Measurements from ENCODE around the gene SHC1. TPM values are rescaled to one million over a fixed set of nuclear protein-coding genes. Genes with fewer than 3 reads are reported as not detected.
"Not testable (repeated sequence)": the region's sequence is repeated elsewhere in the genome, so short reads cannot be mapped to it uniquely, and the experiment has no call there.

Gene SHC1
- total RNA-seq, 1 donor from 2014 or later = 155 TPM

GRCh38 chr1:154982897-154983648 lies 12.5 kb upstream of the SHC1 start, which contains the start of gene FLAD1:
TSS of gene FLAD1 (plus strand) at chr1:154983344. CDS start at chr1:154983695, 351 bp downstream.
- DNase-seq = peak; percentile 93
- no peaks in the 10 kb centered on the region for H3K4me1 Mint-ChIP-seq (ENCODE audit: low read depth, unreplicated experiment)
- H3K27me3 Mint-ChIP-seq (ENCODE audit: unreplicated experiment) = no peaks in the 10 kb centered on the region
- H3K27ac Mint-ChIP-seq (ENCODE audit: unreplicated experiment) = peak within 1 kb of the TSS; percentile 12
- TF ChIP-seq, protein P1, sequence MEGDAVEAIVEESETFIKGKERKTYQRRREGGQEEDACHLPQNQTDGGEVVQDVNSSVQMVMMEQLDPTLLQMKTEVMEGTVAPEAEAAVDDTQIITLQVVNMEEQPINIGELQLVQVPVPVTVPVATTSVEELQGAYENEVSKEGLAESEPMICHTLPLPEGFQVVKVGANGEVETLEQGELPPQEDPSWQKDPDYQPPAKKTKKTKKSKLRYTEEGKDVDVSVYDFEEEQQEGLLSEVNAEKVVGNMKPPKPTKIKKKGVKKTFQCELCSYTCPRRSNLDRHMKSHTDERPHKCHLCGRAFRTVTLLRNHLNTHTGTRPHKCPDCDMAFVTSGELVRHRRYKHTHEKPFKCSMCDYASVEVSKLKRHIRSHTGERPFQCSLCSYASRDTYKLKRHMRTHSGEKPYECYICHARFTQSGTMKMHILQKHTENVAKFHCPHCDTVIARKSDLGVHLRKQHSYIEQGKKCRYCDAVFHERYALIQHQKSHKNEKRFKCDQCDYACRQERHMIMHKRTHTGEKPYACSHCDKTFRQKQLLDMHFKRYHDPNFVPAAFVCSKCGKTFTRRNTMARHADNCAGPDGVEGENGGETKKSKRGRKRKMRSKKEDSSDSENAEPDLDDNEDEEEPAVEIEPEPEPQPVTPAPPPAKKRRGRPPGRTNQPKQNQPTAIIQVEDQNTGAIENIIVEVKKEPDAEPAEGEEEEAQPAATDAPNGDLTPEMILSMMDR (IDR thresholded peaks at IDR 0.05; ENCODE audit: partially characterized antibody, unreplicated experiment) = no peak
- no peak within 1 kb of the TSS for H3K4me3 Mint-ChIP-seq (ENCODE audit: unreplicated experiment)
- H3K36me3 Mint-ChIP-seq (ENCODE audit: unreplicated experiment) = no peaks in the 10 kb centered on the region
- H3K9me3 Mint-ChIP-seq (ENCODE audit: unreplicated experiment) = peaks cover 2% of the 10 kb centered on the region

- H3K36me3 Mint-ChIP-seq (ENCODE audit: unreplicated experiment) = no peaks in the 10 kb centered on the region
- no peak for DNase-seq
Observed at GRCh38 chr1:154982341-154982740, 11.8 kb upstream of the SHC1 start.

DNA sequence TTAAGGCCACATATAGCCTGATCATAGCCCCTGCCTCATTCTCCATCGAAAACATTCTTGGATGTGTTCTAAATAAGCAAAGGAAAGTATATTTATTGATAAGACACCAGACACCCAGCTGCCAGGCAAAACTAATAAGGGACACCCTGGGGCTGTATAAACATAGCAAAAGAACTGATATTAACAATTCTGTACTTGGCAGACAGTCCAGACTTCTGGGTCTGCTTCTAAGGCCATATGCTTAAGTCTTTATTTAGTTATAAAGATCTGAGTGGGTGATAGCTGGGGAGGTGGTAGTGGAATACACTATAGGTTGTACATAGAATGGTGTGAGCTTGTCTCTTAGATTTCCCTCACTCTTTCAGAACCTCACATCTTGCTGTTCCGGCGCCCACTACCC lies 7.8 kb upstream of the SHC1 start:
- Mint-ChIP-seq H3K27me3 (ENCODE audit: unreplicated experiment) (no peaks in the 10 kb centered on the region), H3K4me1 (ENCODE audit: low read depth, unreplicated experiment) (no peaks in the 10 kb centered on the region), H3K4me3 (ENCODE audit: unreplicated experiment) (no peak overlapping the region), H3K36me3 (ENCODE audit: unreplicated experiment) (no peaks in the 10 kb centered on the region), H3K27ac (ENCODE audit: unreplicated experiment) (no peak overlapping the region), H3K9me3 (ENCODE audit: unreplicated experiment) (no peaks in the 10 kb centered on the region)
- TF ChIP-seq, protein P1 (IDR thresholded peaks at IDR 0.05; ENCODE audit: partially characterized antibody, unreplicated experiment) = no peak
- DNase-seq = no peak

More at GRCh38 chr1:154982341-154982740, 11.8 kb upstream of the SHC1 start:
- Mint-ChIP-seq H3K27ac (ENCODE audit: unreplicated experiment) (peak overlapping the region; percentile 12), H3K4me1 (ENCODE audit: low read depth, unreplicated experiment) (no peaks in the 10 kb centered on the region), H3K27me3 (ENCODE audit: unreplicated experiment) (no peaks in the 10 kb centered on the region), H3K4me3 (ENCODE audit: unreplicated experiment) (no peak overlapping the region), H3K9me3 (ENCODE audit: unreplicated experiment) (peaks cover 2% of the 10 kb centered on the region)
- TF ChIP-seq, protein P1 (IDR thresholded peaks at IDR 0.05; ENCODE audit: partially characterized antibody, unreplicated experiment) = no peak

DNA sequence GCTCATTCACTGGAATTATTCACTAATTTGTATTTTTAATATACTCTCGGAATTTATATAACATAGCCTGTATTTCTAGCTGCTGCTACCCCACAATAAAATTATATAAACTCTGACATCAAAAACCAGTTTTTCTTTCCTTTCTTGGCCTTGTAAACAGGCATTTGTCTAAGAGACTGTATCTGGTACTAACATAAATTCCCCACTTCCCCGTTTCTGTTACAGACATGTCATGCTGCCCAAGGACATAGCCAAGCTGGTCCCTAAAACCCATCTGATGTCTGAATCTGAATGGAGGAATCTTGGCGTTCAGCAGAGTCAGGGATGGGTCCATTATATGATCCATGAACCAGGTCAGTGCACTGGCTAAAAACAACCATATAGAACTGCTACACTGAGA lies 7.2 kb upstream of the SHC1 start:
- not testable (repeated sequence) for H3K27me3 Mint-ChIP-seq (ENCODE audit: unreplicated experiment); H3K9me3 Mint-ChIP-seq (ENCODE audit: unreplicated experiment); DNase-seq; H3K4me1 Mint-ChIP-seq (ENCODE audit: low read depth, unreplicated experiment); H3K4me3 Mint-ChIP-seq (ENCODE audit: unreplicated experiment); H3K36me3 Mint-ChIP-seq (ENCODE audit: unreplicated experiment)
- H3K27ac Mint-ChIP-seq (ENCODE audit: unreplicated experiment) = peak overlapping the region; percentile 37

- DNase-seq = peak; percentile 50
- Mint-ChIP-seq H3K9me3 (ENCODE audit: unreplicated experiment) (peaks cover 2% of the 10 kb centered on the region), H3K27me3 (ENCODE audit: unreplicated experiment) (peaks cover 2% of the 10 kb centered on the region), H3K4me1 (ENCODE audit: low read depth, unreplicated experiment) (peaks cover 19% of the 10 kb centered on the region), H3K27ac (ENCODE audit: unreplicated experiment) (no peak overlapping the region), H3K36me3 (ENCODE audit: unreplicated experiment) (no peaks in the 10 kb centered on the region), H3K4me3 (ENCODE audit: unreplicated experiment) (no peak overlapping the region)
- TF ChIP-seq, protein P1 (IDR thresholded peaks at IDR 0.05; ENCODE audit: partially characterized antibody, unreplicated experiment) = no peak
Observed at GRCh38 chr1:154975409-154976059, 5.0 kb upstream of the SHC1 start.

All from glutamatergic neuron (in vitro differentiated cells).